Measurements from ENCODE around the gene PPP1R2. TPM values are rescaled to one million over a fixed set of nuclear protein-coding genes. Genes with fewer than 3 reads are reported as not detected.

Gene PPP1R2
- total RNA-seq: 287 and 439 TPM in 2 replicates

GRCh38 chr3:195542698-195543499, at the start of gene PPP1R2:
Gene PPP1R2, minus strand, starts transcription at chr3:195543325. Its CDS starts 300 bp downstream, at chr3:195543025.

GRCh38 chr3:195583831-195584542, 40.9 kb upstream of the PPP1R2 start, which contains the start of gene APOD:
Gene APOD, minus strand, starts transcription at chr3:195583940. Its CDS starts 4,479 bp downstream, at chr3:195579461.

Other genes starting within 250 kb of the PPP1R2 start
- 42.6 and 58.6 TPM in 2 replicates for gene ACAP2, start 100.3 kb downstream of the PPP1R2 start, total RNA-seq
- 13.5 and 20.3 TPM in 2 replicates for gene APOD, start 40.6 kb upstream of the PPP1R2 start, total RNA-seq
- gene MUC20, start 177.7 kb upstream of the PPP1R2 start, total RNA-seq: 0.11 and 0.34 TPM in 2 replicates

Data from dermis lymphatic vessel endothelial cell (primary cell).